Ammon's horn (tissue), 1 donor: ENCODE data around the gene PCDHGC3.
"Not testable (repeated sequence)": the region's sequence is repeated elsewhere in the genome, so short reads cannot be mapped to it uniquely, and the experiment has no call there.

Experiments used
- DNase-seq: peaks from one replicate; pipeline ENCODE4 v3.0.0-alpha.2; 2016; ENCODE audit warnings: low spot score

Gene PCDHGC3

DNA sequence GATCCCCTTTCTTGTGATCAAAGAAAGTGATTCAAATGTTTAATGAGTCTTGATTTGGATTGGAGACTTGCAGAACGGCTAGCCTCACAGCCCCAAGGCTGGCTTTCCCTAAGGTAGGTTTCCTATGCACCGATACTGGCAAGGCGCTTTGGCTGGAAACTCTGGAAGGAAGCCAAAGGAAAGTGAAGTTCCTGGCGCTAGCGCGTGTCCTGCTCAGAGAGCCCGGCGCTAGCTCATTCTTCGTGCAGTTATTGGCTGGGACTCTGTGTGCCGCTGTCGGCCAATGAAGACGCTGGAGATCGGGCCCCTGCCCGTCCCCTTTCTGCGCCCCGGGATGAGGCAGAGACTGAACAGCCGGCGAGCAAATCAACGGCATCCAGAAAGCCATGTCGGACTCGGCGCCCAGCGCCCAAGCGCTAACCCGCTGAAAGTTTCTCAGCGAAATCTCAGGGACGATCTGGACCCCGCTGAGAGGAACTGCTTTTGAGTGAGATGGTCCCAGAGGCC lies at the start of gene PCDHGC3:
Gene PCDHGC3, plus strand, starts transcription at position 342 of the 507 bp plus-strand sequence. Its CDS starts 151 bp downstream, at position 493.
- DNase-seq, result peak; percentile 92

DNA sequence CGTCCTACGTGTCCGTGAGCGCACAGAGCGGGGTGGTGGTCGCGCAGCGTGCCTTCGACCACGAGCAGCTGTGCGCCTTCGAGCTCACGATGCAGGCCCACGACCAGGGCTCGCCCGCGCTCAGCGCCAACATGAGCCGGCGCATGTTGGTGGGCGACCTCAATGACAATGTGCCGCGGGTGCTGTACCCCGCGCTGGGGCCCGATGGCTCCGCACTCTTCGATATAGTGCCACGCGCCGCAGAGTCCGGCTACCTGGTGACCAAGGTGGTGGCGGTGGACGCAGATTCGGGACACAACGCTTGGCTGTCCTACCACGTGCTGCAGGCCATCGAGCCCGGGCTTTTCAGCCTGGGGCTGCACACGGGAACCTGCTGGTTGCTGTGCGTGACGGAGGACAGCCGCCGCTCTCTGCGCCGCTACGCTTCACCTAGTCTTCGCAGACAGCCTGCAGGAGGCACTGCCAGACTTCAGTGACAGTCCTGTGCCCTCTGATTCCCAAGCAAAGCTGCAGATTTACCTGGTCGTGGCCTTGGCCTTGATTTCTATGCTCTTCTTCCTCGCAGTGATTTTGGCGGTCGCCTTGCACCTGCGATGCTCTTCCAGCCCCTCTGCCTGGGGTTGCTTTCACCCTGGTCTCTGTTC lies 47.9 kb upstream of the PCDHGC3 start:
- no peak for DNase-seq

DNA sequence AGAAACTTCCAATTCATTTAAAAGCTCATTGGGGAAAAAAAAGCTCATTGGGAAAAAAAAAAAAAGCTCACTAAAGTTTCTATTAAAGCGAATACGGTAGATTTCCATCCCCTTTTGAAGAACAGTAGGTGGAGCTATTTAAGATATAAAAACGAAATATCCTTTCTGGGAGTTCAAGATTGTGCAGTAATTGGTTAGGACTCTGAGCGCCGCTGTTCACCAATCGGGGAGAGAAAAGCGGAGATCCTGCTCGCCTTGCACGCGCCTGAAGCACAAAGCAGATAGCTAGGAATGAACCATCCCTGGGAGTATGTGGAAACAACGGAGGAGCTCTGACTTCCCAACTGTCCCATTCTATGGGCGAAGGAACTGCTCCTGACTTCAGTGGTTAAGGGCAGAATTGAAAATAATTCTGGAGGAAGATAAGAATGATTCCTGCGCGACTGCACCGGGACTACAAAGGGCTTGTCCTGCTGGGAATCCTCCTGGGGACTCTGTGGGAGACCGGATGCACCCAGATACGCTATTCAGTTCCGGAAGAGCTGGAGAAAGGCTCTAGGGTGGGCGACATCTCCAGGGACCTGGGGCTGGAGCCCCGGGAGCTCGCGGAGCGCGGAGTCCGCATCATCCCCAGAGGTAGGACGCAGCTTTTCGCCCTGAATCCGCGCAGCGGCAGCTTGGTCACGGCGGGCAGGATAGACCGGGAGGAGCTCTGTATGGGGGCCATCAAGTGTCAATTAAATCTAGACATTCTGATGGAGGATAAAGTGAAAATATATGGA lies 45.2 kb upstream of the PCDHGC3 start, which contains the start of gene PCDHGA12:
Gene PCDHGA12, plus strand, starts transcription at position 176 of the 782 bp plus-strand sequence. Its CDS starts 253 bp downstream, at position 429.
- peak; percentile 29 for DNase-seq

DNA sequence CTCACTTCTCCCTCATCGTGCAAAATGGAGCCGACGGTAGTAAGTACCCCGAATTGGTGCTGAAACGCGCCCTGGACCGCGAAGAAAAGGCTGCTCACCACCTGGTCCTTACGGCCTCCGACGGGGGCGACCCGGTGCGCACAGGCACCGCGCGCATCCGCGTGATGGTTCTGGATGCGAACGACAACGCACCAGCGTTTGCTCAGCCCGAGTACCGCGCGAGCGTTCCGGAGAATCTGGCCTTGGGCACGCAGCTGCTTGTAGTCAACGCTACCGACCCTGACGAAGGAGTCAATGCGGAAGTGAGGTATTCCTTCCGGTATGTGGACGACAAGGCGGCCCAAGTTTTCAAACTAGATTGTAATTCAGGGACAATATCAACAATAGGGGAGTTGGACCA lies 44.5 kb upstream of the PCDHGC3 start:
- DNase-seq, result no peak

DNA sequence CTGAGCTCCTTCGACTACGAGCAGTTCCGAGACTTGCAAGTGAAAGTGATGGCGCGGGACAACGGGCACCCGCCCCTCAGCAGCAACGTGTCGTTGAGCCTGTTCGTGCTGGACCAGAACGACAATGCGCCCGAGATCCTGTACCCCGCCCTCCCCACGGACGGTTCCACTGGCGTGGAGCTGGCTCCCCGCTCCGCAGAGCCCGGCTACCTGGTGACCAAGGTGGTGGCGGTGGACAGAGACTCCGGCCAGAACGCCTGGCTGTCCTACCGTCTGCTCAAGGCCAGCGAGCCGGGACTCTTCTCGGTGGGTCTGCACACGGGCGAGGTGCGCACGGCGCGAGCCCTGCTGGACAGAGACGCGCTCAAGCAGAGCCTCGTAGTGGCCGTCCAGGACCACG lies 43.5 kb upstream of the PCDHGC3 start:
- not testable (repeated sequence) for DNase-seq

DNA sequence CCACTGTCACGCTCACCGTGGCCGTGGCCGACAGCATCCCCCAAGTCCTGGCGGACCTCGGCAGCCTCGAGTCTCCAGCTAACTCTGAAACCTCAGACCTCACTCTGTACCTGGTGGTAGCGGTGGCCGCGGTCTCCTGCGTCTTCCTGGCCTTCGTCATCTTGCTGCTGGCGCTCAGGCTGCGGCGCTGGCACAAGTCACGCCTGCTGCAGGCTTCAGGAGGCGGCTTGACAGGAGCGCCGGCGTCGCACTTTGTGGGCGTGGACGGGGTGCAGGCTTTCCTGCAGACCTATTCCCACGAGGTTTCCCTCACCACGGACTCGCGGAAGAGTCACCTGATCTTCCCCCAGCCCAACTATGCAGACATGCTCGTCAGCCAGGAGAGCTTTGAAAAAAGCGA lies 43.0 kb upstream of the PCDHGC3 start:
- DNase-seq, result not testable (repeated sequence)

DNA sequence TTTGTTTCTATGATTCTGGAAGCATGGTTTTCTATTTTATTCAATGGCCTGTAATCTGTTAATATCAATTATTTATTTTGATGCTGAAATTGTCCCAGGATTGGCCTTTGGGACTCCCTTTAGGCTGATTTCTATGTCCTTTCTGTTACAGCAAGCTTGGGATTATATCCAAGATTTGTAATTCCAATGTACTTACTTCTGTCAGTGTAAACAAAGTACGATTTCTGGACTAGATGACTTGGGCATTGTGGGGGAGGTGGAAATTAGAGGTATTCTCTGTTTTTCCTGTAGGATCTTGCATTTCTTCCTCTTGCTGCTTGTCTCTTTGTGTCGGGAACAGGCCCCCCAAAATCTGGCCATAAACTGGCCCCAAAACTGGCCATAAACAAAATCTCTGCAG lies 41.8 kb upstream of the PCDHGC3 start:
- DNase-seq, result no peak

DNA sequence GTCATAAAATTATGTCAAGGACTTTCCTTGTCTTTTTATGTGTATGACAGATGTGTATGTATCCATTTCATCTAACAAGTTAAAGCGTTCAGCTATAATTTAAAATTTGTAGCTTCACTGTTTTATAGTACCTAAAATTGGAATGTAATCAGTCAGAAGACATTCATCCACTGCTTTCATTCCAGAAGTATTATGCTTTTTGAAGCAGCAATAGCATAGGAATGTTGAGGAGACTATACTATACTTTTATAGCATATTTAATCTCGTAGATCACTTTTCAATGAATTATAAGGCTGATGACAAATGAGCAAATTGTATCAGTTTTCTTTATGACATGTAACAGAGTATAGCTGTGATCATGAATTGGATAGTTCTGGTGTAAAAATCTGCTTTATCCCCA lies 38.5 kb upstream of the PCDHGC3 start:
- no peak for DNase-seq

DNA sequence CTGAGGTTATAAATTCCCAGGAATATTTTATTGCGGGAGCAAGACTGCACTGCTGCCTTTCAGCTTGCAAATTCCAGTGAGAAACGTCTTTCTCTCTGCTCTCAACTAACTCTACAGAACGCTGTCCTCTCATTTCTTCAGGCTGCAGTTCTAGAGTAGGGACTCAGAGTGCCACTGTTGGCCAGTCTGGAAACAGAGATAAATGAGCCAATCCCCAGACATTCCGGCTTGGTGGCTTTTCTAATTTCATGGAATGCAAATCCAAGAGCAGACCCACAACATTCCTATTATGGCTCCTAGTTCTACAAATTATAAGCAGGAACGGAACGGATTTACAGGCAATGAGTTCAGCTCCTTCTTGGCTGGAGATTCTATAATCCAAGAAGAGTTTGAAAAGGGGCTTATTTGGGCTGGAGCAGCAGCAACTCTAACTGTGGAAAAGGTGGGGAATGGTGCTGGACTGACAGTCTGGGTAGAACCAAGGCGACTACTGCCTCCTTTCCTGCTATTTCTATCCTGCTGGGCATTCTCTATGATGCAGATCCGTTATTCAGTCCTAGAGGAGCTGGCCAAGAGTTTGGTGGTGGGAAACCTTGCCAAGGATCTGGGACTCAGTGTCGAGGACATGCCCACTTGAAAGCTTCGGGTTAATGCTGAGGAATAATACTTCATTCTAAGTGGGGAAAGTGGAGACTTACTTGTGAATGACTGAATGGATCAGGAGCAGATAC lies 36.2 kb upstream of the PCDHGC3 start:
- DNase-seq, result peak; percentile 13

DNA sequence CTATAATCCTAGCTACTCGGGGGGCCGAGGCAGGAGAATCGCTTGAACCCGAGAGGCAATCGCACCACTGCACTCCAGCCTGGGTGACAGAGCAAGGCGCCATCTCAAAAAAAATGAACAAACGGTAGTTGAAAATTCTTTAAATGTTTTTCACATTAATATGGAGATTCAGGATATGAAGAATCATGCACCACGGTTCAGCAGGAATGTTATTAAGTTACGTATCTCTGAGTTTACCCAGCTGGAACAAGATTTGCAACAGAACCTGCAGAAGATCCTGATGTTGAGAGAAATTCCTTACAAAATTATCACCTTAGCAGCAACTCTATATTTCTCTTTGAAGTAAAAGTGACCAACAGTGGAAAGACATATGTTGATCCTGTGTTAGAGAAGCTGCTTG lies 35.4 kb upstream of the PCDHGC3 start:
- no peak for DNase-seq

DNA sequence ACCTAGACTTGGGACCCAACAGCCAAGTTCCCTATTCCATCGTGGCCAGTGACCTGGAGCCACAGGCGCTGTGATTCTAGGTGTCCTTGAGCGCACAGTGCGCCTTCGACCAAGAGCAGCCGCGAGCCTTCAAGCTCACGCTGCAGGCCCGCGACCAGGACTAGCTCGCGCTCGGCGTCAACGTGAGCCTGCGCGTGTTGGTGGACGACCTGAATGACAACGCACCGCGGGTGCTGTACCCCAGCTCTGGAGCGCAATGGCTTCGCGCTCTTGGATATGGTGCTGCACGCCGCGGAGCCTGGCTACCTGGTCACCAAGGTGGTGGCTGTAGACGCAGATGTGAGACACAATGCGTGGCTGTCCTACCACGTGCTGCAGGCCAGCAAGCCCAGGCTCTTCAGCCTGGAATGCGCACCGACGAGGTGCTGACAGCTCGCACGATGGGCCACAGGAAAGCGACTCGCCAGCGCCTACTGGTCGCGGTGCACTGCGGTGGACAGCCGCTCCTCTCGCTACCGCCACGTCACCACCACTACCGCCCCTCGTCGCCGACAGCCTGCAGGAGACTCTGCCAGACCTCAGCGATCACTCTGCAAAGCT lies 34.1 kb upstream of the PCDHGC3 start:
- DNase-seq, result no peak

DNA sequence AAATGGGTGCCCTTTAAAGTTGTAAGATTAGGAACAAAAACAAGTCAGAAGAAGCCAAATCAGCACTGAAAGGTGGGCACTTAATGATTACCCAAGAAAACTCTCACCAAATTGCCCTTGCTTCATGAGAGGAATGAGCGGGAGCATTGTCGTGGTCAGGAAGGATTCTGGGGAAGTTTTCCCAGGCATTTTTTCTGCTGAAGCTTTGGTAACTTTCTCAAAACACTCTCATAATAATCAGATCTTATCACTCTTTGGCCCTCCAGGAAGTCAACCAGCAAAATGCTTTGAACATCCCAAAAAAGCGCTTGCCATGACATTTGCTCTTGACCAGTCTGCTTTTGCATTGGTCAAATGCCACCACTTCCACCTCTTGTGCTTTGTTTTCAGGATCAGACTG lies 10.4 kb upstream of the PCDHGC3 start:
- DNase-seq, result no peak

DNA sequence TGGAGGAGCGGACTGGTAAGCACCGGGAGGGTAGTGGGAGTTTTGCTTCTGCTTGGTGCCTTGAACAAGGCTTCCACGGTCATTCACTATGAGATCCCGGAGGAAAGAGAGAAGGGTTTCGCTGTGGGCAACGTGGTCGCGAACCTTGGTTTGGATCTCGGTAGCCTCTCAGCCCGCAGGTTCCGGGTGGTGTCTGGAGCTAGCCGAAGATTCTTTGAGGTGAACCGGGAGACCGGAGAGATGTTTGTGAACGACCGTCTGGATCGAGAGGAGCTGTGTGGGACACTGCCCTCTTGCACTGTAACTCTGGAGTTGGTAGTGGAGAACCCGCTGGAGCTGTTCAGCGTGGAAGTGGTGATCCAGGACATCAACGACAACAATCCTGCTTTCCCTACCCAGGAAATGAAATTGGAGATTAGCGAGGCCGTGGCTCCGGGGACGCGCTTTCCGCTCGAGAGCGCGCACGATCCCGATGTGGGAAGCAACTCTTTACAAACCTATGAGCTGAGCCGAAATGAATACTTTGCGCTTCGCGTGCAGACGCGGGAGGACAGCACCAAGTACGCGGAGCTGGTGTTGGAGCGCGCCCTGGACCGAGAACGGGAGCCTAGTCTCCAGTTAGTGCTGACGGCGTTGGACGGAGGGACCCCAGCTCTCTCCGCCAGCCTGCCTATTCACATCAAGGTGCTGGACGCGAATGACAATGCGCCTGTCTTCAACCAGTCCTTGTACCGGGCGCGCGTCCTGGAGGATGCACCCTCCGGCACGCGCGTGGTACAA lies 556 bp downstream of the PCDHGC3 start:
- peak; percentile 62 for DNase-seq

DNA sequence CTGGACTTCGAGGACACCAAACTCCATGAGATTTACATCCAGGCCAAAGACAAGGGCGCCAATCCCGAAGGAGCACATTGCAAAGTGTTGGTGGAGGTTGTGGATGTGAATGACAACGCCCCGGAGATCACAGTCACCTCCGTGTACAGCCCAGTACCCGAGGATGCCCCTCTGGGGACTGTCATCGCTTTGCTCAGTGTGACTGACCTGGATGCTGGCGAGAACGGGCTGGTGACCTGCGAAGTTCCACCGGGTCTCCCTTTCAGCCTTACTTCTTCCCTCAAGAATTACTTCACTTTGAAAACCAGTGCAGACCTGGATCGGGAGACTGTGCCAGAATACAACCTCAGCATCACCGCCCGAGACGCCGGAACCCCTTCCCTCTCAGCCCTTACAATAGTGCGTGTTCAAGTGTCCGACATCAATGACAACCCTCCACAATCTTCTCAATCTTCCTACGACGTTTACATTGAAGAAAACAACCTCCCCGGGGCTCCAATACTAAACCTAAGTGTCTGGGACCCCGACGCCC lies 1.3 kb downstream of the PCDHGC3 start:
- no peak for DNase-seq

DNA sequence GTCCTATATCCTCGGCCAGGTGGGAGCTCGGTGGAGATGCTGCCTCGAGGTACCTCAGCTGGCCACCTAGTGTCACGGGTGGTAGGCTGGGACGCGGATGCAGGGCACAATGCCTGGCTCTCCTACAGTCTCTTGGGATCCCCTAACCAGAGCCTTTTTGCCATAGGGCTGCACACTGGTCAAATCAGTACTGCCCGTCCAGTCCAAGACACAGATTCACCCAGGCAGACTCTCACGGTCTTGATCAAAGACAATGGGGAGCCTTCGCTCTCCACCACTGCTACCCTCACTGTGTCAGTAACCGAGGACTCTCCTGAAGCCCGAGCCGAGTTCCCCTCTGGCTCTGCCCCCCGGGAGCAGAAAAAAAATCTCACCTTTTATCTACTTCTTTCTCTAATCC lies 2.0 kb downstream of the PCDHGC3 start:
- no peak for DNase-seq

DNA sequence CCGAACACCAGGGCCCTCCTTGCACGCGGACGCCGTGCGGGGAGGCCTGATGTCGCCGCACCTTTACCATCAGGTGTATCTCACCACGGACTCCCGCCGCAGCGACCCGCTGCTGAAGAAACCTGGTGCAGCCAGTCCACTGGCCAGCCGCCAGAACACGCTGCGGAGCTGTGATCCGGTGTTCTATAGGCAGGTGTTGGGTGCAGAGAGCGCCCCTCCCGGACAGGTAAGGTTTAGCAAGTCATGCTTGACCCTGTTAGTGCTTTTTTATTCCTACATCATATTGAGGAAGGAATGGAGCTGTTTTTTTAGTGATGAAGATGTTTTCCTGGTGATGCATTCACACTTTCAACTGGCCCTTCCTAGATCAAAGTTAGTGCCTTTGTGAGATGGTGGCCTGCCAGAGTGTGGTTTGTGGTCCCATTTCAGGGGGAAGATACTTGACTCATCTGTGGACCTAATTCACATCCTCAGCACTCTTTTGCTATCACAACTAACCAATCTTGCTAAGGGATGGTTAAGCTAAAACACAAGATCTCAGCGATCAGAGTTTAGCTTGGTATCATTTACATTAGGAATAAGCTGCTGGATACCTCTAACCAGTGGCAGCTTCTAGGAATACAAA lies 2.7 kb downstream of the PCDHGC3 start:
- no peak for DNase-seq

DNA sequence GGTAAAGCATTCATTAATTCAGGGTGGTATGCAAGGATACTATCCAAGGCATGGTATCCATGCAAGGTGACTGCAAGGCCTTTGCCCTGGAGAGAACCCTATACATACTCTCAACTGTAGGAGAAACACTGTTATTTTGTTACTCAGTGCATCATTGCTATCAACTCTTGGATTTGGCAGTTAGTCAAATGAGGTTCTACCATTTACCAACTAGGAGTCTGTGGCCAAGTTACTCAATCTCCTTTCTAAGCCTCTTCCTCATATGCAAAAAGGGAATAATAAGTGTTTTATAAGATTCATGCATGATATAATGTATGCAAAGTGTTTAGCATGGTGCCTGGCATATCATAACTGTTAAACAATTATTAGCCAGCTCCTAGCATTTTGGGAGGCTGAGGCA lies 4.0 kb downstream of the PCDHGC3 start:
- DNase-seq, result no peak

DNA sequence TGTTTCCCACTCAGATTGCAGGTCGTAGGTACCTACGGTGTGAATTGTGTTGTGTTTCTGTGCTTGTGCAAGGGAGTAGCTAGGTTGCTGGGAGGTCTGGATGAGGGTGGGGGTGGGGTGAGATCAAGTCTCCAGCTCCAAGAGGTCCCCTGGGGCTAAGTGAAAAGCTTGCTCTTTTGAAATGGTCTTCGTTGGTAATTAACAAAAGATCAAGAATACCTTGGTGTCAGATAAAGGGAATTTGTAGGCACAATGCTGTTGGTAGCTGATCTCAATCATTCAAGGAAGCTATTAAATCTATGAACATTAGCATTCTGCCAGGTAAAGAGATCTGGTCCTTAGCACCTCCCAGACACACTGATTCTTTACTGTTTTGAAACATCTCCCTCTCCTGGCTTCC lies 8.1 kb downstream of the PCDHGC3 start:
- DNase-seq, result no peak

DNA sequence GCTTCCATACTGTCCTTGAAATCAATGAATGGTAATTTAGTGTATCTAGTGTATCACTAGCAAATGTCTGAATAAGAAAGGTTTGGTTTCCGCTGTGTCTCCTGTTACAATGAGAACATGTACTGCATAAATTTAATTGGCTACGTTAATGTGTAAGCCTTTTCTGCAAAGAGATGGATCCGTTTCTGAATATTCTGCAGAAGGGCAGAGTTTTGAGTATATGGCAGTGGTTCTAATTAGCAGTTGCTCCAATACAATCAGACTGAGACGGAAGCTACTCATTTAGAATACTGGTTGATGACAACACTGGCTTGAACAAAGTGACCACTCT lies 8.5 kb downstream of the PCDHGC3 start:
- no peak for DNase-seq

DNA sequence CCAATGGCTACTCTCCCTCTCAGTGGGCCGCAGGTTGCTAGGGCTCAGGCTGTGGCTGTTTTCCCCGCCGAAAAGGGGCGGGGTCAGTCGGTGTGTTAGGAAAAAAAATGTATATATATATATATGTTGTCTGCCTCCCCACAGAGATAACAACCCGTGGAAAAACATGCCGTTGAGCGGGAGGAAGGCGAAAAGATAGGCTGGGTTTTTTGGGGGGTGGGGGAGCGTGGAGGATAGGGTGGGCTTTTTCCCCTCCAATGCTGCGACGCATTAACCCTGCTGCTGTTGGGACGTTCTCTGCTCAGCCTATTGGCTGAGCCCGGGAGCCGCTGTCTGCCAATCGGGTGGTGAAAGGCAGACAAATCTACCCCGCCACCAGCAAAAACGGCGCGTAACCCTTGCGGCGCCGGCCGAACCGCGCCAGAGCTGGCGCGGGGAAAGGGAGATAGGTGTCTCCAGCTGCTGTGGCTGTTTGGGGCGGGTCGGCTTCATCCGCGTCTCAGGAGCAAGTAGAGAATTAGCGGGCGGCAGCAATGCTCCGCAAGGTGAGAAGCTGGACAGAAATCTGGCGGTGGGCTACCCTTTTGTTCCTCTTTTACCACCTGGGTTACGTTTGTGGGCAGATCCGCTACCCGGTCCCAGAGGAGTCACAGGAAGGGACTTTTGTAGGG lies 9.0 kb downstream of the PCDHGC3 start, which contains the start of gene PCDHGC4:
Gene PCDHGC4, plus strand, starts transcription at position 390 of the 671 bp plus-strand sequence. Its CDS starts 144 bp downstream, at position 534.
- DNase-seq, result no peak
